RWPE1 (cell line): ENCODE data around the gene OOEP.
A peak's percentile ranks its signal among the peaks of the same experiment; 100 is the strongest.

Source experiments
- CTCF ChIA-PET: fragments of 350-600 bp; sonication (Branson Sonifier 250); formaldehyde crosslinking; extraction: SDS; loops from one replicate; lab custom pipeline; 2021; lab: Yijun Ruan, JAX
- POLR2A ChIA-PET: fragments of 400-600 bp; formaldehyde crosslinking; extraction: SDS; loops from one replicate; lab custom pipeline; 2020; ENCODE audit warnings: antibody characterized with exemption; ENCODE audit not compliant: low non-redundant PET; lab: Yijun Ruan, JAX
- DNase-seq: peaks from one replicate; pipeline ENCODE4 v3.0.0; 2012; ENCODE audit warnings: low spot score
- H3K27ac ChIP-seq: fragments of 450-650 bp; 2 replicates; pipeline ENCODE4 v1.5.1; 2017
- TF ChIP-seq, protein P1 (sequence below): fragments of 450-650 bp; conservative IDR thresholded peaks from 2 replicates; pipeline ENCODE4 v1.5.1; 2017; ENCODE audit warnings: low read depth, mild to moderate bottlenecking

Gene OOEP

DNA sequence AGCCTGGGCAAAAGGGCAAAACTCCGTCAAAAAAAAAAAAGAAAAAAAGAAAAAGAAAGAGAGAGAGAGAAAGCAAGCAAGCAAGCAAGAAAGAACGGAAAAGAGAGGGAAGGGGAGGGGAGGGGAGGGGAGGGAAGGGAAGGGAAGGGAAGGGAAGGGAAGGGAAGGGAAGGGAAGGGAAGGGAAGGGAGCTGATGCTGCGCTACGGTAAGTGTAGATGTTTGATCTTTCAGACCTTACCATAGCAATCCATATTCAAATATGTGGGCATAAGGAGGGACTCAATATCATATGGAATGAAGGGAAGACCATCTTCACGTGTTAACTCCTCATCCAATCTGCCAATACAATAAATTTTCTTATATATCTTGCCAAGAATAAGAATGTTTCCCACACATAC, 27.5 kb downstream of the OOEP start:
- ChIA-PET CTCF (no interaction called here), POLR2A (no interaction called here)
- no peak overlapping the region for H3K27ac ChIP-seq
- TF ChIP-seq, protein P1, sequence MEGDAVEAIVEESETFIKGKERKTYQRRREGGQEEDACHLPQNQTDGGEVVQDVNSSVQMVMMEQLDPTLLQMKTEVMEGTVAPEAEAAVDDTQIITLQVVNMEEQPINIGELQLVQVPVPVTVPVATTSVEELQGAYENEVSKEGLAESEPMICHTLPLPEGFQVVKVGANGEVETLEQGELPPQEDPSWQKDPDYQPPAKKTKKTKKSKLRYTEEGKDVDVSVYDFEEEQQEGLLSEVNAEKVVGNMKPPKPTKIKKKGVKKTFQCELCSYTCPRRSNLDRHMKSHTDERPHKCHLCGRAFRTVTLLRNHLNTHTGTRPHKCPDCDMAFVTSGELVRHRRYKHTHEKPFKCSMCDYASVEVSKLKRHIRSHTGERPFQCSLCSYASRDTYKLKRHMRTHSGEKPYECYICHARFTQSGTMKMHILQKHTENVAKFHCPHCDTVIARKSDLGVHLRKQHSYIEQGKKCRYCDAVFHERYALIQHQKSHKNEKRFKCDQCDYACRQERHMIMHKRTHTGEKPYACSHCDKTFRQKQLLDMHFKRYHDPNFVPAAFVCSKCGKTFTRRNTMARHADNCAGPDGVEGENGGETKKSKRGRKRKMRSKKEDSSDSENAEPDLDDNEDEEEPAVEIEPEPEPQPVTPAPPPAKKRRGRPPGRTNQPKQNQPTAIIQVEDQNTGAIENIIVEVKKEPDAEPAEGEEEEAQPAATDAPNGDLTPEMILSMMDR: no peak
- DNase-seq: no peak

DNA sequence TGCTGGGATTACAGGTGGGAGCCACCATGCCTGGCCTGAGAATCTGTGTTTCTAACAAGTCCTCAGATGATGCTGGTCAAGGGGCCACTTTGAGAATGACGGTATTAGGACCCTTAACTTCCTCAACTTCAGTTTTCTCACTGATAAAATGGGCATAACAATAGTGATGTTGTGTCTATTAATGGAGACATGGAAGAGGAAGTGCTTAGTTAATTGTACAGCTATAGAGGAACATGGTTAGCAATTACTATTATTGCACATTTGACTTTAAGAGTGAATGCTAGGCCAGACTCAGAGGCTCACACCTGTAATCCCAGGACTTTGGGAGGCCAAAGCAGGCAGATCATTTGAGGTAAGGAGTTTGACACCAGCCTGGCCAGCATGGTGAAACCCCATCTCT, 28.4 kb downstream of the OOEP start:
- POLR2A ChIA-PET: no interaction called here

DNA sequence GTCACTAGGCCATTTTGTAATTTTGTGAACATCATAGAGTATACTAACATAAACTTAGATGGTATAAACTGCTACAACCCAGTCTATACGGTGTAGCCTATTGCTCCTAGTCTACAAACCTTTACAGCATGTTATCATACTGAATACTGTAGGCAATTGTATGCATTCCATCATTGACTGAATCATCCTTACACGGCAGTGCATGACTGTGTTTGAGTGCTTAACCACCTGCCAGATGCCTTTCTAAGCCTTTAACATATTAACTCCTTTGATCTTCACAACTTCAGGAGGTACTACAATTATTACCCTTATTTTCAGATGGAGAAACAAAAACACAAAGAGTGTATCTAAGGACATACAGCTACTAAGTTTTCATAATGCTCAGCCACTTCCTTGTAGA, 29.6 kb downstream of the OOEP start:
- POLR2A ChIA-PET: no interaction called here
- no peak overlapping the region for H3K27ac ChIP-seq
- TF ChIP-seq, protein P1: no peak
- CTCF ChIA-PET: interaction anchor here (1.0 kb wide), 1 partner anchor 928 kb away, joined by 4 read pairs; no protein-coding TSS in a partner anchor
- DNase-seq: no peak

More for the DNA sequence above, 28.4 kb downstream of the OOEP start:
- CTCF ChIA-PET: no interaction called here
- TF ChIP-seq, protein P1: no peak
- no peak for DNase-seq
- no peak overlapping the region for H3K27ac ChIP-seq

- CTCF ChIA-PET: interaction anchor here (0.6 to 1.0 kb wide), 3 partner anchors 13 to 928 kb away, joined by 3 to 7 read pairs (median 4); no protein-coding TSS in a partner anchor
- H3K27ac ChIP-seq: no peak overlapping the region
- POLR2A ChIA-PET: no interaction called here
- DNase-seq: peak; percentile 38
- TF ChIP-seq, protein P1: no peak
Measured at GRCh38 chr6:73339340-73339739, 30.4 kb downstream of the OOEP start.

GRCh38 chr6:73329201-73329600, 40.5 kb downstream of the OOEP start:
- POLR2A ChIA-PET: no interaction called here

DNA sequence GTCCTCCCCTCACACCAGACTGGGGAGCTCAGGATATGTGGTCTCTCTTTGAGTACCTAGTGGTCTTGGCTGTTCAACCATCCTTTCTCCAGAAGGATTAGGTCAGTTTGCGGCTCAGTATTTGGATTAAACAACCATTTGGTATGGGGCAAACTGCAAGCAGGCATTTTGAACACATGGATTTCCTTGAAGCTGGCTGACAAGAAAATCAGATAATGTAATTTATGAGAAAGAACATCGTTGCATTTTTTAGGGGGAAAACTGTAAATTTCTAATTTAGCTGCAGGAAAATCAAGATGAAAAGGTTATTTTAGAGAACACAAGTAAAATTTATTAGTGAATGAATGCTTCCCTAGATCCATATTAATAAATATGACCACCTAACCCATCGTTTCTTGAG, 40.9 kb downstream of the OOEP start:
- no peak for DNase-seq
- TF ChIP-seq, protein P1: no peak
- POLR2A ChIA-PET: no interaction called here
- H3K27ac ChIP-seq: no peak overlapping the region
- CTCF ChIA-PET: interaction anchor here (0.6 to 1.3 kb wide), 4 partner anchors 42 to 917 kb away, joined by 3 to 7 read pairs (median 4); partner anchors contain the start of gene SLC17A5

More at GRCh38 chr6:73329201-73329600, 40.5 kb downstream of the OOEP start:
- H3K27ac ChIP-seq: no peak overlapping the region
- TF ChIP-seq, protein P1: no peak
- CTCF ChIA-PET: interaction anchor here (0.6 kb wide), 1 partner anchor 42 kb away, joined by 3 read pairs; no protein-coding TSS in a partner anchor
- no peak for DNase-seq
